Nucleus accumbens (tissue), 56 donors: ENCODE results near the gene COX8C.
"Not testable (repeated sequence)": the region's sequence is repeated elsewhere in the genome, so short reads cannot be mapped to it uniquely, and the experiment has no call there.

Source experiments
- DNase-seq, 56 donors: peaks; one replicate each; lab custom pipeline; 2025; lab: John Stamatoyannopoulos, UW

Gene COX8C

GRCh38 chr14:93354873-93355272 lies 7.9 kb downstream of the COX8C start:
- not testable (repeated sequence) for DNase-seq

- no peak for DNase-seq
These were observed 22.2 kb downstream of the COX8C start for GRCh38 chr14:93368996-93369712.

GRCh38 chr14:93369713-93370266 lies 22.8 kb downstream of the COX8C start:
- DNase-seq, result peak in 1 of 56 donors; percentile 13

GRCh38 chr14:93375673-93376156 lies 28.7 kb downstream of the COX8C start:
- DNase-seq, result no peak

- no peak for DNase-seq
These were observed 32.8 kb downstream of the COX8C start for GRCh38 chr14:93379831-93380230.

GRCh38 chr14:93381644-93382043 lies 34.7 kb downstream of the COX8C start:
- no peak for DNase-seq

- DNase-seq, result not testable (repeated sequence)
These were observed 37.3 kb downstream of the COX8C start for GRCh38 chr14:93384256-93384655.

- DNase-seq, result no peak
These were observed 48.2 kb downstream of the COX8C start for GRCh38 chr14:93395231-93395630.

- no peak for DNase-seq
These were observed 49.5 kb downstream of the COX8C start for GRCh38 chr14:93396456-93396855.
